ENCODE measurements around the gene CDH13.
A peak's percentile ranks its signal among the peaks of the same experiment; 100 is the strongest.
"Not testable (repeated sequence)": the region's sequence is repeated elsewhere in the genome, so short reads cannot be mapped to it uniquely, and the experiment has no call there.

CDH13 gene

DNA sequence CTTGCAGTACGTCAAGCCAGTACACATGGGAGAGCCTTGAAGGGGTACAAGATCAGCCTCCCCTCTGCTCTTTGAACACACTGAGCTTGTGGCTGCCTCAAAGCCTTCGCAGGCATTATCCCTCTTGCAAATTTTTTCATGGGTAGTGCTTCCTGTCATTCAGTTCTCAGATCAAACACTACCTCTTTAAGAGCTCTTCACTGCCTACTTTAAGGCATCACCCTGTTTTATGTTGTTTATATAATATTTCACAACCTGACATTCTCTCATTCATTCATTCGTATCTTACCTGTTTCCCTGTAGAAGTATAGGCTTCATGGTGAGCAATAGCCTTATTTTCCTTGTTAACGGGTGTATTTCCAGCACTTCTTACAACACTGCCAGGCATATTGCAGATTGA lies 269.1 kb downstream of the CDH13 start:
- DNase-seq, result no peak

DNA sequence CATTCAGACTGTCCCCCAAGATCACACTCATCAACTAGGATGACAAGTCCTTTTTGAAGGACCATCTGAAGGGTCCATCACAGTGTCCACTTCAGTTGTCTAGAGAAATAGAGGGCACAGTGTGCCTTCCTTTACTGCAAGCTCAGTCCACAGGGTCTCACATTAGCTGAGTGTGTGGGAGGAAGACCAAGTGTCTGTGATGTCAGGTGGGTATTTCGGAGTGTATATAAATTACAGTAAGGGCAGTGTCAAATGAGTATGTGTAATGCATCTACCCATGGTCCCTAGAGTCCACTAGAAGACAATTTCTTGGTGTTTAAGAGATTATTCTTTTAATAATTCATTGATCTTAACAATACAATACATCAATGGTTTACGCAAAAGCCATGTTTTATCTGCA lies 272.2 kb downstream of the CDH13 start:
- no peak for DNase-seq

DNA sequence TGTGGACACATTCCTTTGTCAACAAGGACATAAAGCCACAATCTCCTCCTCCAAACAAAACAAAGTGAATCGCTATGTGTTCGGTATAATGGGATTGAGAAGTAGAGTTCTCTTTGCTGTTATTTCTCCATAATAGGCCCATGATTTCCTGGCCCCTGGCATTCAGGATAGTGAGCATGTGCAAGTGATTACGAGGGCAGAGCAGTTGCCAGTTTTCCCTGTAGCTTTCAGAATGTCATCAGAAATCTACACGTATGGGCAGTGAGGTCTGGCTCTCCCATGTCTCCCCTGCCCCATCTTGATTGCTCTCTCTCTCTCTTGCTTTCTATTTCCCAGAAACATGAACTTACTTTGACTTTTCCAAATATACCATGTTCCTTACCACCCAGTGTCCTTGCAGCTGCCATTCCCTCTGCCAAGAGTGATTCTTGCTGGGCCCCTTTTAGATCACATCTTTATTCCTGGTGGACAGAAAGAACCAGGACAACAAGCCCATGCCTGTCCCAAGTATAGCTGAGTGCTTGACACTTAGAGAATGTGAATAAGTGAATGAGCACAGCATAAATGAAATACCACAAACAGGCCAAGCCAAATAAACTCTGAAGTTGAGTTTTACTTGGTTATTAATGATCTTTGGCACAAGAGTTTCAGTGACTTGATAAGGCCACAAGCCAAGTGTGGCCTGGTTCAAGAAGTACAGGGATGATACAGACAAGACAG lies 273.1 kb downstream of the CDH13 start:
- DNase-seq, result no peak

DNA sequence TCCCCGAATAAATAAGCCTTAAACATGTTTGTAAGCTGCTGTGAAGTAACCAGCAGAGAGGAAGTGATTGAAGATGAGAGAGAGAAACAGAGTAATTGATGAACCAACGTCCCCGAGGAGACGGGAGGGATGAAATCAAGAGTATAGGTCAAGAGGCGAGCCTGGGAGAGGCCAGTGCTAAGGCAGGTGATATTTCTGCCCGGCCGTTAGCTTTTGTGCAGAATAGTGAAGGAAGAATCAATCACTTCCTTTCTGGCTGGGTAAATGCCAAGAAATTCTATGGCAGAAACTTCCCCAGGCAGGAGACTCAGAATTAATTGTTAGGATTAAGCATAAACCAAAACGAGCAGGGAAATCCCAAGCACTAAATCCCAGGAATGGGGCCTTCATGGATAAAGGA lies 273.8 kb downstream of the CDH13 start:
- no peak for DNase-seq

DNA sequence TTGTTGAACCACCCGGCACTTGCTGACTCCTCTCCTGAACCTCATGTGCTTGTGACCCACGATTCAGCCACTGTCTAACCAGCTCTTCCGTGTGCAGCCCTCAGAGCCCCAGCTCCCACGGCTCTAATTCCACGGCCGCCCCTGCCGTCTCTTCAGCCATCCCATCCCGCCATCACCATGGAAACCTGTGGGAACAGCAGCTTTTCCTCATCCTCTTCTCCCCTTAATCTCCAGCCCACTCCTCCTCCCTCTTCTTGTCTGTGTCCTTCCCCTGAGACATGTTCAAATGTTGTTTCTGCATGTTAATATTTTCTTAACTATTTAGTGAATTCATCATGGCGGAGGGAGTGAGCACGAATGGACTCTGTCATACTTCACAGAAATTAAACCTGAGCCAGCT lies 285.2 kb downstream of the CDH13 start:
- DNase-seq, result no peak

DNA sequence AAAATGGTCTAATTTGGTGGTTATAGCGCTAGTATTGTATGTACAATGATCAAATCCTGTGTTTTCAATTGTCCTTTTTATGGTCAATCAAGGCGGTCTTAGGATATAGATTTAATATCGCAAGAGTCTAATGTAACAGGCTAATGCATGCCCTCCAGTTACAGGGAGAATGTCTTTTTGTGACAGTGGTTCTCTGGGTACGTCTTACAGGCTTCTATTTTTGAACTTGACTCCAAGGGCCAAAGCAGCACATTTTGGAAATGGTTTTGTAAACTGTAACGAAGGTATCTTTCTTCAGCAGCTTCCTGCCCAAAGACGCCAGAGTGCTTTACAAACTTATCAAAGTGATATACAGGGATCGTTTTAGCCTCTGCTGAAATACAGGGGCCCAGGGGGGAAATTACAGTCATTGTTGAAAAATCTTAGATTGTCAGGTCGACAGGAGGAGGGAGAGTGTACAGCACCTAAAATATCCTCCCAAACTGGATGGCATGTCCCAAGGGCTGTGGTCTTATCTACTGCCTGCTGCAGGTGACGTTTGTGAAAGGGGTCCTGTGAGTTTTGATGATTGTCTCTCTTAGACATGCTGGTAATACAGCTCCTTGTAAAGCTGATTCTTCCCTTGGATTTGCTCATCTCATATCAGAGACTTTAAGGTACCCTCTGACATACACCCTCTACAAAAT lies 288.5 kb downstream of the CDH13 start:
- no peak for DNase-seq

DNA sequence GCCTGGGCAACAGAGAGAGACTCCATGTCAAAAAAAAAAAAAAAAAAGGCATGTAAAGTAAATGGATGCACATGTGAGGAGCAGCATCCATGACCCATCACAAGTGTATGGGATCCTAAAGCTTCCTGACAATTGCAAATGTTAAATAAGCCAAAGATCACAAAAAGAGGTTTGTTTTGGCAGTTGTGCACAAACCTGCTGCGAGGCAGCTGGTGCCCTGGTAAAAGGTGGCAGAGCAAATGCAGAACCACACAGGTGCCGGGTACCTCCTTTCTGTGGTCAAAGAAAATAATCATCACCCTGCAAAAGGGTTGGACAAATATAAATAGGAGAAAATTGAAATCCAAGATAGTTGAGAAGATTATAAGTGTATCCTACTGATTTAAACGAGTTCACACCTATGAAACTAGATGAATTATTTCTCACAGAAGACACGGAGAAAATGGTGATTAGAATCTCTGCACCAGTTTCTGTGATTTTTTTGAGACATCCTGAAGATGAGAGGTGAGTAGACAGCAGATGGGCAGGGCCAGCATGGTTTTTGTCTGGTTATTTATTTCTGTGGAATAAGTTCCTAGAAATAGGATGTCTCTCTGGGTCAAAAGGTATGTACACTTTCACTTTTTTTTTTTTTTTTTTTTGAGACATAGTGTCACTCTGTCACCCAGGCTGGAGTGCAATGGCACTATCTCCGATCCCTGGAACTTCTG lies 291.3 kb downstream of the CDH13 start:
- no peak for DNase-seq

DNA sequence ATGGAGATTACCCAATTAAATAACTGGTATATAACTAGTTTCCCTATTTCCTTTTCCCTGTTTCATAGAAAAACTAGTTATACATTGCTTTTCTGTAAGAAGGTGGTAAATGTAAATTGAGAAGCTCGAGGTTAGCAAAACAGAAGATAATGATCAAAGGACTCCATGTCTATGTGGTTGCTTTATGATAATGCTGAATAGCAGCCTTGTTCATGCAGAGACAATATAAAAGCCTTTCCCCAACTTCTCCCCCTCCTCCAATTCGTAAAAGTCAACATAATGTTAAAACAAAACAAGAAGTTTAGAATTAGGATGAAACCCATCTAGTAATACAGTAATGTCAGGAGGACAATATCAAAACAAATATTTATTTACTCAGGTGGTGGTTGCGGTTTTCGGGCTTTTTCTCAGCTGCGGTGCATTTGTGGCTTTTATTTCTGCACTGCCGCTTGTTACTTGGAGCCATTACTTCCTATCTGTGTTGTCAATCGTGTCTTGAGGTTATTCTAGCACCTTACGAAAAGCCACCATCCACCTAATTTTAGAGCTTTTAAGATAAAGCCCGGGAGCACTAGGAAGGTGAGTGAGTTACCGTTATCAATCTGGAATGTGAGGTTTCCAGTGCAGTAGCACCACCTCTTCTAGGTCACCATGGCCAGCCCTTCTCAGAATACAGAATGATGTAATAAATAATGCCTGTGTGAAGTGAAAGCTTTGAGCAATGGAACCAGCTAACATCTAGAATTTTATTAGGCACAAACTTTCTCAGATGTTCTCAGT lies 297.5 kb downstream of the CDH13 start:
- DNase-seq, result no peak

DNA sequence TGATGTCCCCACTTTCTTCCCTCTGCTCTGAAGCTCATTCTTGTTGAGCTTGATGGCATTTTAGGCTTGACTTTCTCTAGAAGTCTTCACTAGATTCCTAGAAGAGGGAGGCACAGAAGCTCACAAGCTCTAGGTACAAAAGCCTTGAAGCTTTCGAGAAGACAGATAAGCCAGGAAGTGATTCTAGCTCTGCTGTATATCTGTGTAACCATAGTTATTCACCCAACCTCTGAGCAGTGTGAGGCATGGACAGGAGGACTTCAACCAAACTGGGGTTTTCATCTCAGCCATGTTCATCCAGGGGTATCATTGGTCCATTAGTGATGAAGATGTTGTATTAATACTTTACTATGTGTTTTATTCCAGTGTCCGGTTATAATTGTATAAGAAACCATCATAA lies 299.7 kb downstream of the CDH13 start:
- DNase-seq, result no peak

DNA sequence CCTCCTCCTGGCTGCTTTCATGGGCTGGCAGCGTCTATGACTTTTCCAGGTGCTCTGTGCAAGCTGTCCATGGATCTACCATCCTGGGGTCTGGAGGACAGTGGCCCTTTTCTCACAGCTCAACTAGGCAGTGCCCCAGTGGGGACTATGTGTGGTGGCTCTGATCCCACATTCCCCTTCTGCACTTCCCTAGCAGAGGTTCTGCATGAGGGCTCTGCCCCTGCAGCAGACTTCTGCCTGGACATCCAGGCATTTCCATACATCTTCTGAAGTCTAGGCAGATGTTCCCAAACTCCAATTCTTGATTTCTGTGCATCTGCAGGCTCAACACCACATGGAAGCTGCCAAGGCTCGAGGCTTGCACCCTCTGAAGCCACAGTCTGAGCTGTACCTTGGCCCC lies 307.2 kb downstream of the CDH13 start:
- DNase-seq, result not testable (repeated sequence)

DNA sequence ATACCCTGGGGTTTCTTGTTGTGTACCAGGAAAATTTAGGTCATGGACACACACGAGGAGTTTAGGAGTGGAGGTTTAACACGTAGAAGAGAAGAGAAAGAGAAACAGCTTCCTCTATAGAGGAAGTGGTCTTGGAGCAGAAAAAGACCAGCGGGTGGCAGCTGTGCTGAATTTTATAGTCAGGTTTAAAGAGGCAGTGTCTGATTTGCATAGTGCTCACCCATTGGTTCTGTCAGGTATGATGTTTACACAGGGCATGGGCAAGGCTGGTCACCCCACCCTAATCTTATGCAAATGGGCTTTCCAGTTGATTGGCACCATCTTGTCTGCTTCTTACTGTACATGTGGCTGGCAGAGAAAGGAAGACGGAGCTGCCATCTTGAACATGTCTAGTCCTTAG lies 309.0 kb downstream of the CDH13 start:
- no peak for DNase-seq

DNA sequence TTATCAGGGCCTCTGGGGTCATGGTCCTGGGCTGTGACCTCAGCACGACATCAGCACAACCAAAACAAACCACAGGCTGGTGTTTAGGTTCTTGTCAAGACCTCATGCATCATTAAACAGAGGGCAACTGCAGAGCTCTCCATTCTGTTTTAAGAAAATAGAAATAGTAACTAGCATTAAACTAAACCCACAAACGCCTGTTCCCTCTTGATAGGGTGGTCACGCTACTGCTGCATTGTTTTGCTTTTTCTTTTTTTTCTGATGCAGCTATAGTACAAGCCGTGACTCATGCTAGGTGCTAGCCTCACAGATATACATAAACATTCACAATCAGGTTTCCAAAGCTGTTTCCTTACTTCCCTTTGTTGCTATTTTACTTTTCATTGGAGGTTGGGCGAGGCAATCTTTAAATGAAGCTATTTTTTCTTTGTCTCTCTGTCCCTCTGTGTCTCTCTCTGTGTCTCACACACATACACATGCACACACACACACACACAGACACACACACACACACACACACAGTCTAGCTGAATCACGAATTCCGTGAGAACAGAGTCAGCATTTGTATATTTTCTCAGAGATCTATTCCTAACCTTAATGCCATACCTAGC lies 310.3 kb downstream of the CDH13 start:
- DNase-seq, result peak; percentile 15

DNA sequence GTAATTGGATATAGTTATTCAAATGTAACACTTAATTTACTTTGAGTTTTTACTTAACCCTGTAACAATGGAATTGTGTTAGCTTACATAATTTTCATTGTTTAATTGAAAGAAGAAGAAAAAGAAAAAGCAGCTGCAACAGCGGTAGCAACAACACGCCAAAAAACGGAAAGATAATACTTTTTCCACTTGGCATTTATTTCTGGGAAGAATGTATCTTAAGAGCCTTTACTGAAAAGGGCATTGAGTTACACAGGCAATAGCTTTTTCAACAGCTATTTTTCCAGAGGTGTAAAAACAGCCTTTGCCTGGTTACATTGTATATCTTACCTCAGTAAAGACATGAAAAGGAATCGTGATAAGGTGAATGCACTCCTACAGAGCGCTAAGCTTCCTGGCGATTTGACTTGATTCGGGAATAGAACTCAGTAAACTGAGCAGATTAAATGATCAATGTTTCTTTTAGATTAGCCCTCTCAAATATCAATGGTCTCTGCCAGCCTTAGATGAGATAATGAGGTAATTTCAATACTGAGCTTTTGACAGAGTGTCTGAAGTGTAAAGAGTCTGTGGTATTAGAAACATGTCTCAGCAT lies 311.3 kb downstream of the CDH13 start:
- DNase-seq, result no peak

DNA sequence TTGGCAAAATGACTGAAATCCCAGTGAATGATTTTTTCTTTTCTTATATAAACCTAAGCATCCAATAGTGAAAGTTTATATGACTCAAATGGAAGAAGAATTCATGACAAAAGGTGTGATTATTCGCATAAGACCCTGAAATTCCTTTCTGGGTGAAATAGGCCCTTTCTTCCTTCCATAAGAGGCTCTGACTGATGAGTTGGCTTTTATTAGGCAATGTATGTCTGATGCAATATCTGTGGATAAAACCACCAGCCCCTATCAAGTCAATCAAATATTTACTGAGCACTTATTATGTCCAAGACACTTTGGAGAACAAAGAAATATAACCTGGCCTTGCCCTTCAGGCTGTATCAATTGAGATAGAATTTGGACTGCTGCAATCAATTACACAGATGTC lies 316.6 kb downstream of the CDH13 start:
- DNase-seq, result peak; percentile 21

DNA sequence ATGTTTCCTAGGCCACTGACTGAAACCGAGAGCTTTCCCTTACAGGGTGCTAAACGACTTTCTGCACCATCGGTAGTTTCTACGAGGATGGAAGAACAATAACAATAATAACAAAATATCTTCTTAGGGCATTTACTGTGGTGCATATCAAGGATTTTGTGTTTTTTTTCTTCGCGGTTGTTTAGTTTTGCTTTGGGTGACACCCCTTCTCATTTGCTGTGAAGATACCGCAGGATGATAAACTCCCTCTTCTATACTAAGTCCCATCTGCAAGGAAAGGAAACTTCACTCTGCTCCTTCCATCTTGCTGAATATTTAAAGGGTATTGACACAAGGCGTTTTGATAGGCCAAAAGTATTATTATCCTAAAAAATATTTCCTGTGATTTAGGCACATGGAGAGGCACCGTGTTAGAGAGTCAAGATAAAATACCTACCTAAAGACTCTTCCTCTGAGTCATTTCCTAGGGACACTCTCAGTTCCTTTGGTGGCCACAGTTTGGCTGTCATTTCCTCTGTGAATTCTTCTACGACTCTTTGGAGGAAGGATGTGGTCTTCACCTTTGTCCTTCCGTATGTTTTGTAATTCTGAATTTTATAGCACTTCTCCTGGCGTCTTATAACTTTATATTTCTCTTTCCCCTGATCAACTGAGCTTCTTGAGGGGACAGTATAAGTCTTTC lies 318.8 kb downstream of the CDH13 start:
- DNase-seq, result no peak

DNA sequence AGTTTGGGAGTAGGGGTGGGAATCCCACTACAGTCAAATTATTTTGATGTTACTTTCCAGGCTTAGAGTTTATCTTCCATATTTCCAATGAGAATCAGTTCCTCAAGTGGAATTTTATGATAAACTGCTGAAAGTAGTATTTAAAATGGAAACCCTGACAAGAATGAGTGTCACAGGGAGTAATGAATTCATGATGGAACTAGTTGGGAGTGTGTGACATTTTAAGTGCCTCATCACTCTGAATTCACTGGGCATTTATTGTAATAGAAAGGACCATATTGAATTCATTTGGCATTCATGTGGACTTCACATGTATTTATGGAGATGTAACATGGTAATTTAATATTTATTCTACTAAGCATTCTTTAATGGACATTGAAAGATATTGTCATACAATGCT lies 320.9 kb downstream of the CDH13 start:
- no peak for DNase-seq

DNA sequence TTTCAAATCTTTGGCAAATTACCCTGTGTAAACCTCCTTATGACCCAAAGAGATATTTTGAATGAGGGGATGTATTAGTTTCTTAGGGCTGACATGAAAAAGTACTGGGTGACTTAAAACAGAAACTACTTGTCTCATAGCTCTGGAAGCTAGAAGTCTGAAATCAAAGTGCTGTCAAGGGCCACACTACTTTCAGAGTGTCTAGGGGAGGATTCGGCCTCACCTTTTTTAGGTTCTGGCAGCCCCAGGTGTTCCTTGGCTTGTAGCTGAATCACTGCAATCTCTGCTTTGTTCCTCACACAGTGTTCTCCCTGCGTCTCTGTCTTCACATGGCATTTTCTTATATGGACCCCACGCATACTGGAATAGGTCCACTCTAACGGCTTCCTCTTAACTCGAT lies 322.2 kb downstream of the CDH13 start:
- no peak for DNase-seq

DNA sequence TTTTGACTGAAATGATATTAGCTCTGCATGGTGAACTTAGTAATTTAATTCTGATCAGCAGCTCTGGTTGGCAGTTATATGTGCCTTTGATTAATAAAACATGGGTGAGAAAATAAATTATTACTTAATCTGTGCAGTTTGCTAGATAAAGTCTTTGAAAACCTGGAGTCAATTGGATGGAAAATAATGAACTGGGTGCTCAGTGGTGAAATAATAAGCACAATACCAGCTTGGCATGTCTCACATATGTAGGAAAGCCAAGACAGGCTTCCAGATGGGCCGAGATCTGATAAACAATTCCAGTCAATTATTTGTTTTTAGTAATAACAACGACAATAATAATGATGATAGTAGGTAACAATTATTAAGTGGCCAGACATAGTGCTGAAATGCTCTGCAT lies 326.7 kb downstream of the CDH13 start:
- DNase-seq, result no peak

DNA sequence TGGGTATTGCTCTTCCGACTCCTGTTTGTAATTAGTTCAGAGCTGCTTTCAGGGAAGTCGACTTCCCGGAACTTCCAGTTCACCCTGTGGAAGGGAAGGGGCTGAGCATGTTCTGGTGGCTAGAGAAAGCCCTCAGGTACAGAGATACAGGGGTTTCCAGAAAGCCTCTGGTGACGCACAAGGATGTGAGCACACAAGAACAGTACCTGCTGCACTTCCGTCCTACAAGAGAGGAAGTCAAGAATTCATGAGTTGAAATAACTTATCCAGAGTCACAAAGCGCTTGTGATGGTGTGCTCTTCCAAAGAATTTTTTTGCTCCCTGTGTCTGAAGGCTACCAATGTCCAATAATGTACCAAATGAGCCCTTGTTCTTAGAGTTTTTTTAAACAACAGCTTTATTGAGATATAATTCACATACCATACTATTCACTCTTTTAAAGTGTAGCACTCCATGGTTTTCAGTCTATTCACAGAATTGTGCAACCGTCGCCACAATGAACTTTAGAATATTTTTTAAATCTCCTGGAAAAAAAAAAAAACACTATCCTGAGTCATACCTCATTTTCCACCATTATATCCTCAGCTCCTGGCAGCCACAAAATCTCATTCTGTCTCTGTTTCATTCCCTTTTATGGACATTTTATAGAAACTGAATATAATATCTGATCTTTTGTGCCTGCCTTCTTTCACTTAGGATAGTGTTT lies 327.6 kb downstream of the CDH13 start:
- DNase-seq, result peak; percentile 69

DNA sequence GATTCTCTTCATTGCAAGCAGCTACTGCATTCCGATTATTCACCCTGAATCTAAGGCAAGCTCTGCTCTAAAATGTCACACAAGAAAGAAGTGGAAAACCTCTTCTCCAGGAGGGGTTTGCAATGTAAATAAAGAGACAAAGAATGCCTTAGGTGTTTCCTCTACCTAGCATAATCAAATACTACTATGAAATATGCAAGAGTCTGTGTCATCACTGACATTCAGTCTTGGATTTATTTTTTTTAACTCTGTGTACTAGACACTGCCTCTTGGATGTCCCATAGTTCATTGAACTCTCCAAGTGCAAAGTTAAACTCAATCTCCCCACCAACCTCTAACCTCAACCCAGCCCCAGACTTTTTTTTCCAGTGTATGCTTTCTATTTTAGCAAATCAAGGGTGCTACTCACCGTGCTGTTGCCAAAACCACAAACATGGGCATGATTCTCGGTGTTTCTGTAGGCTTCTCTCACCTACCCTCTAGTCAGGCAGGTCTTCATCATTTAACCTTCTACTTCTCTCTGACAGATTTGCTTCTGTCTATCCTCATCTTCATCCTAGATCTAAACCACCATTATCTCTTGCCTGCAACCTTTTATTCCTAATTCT lies 329.1 kb downstream of the CDH13 start:
- DNase-seq, result no peak

DNA sequence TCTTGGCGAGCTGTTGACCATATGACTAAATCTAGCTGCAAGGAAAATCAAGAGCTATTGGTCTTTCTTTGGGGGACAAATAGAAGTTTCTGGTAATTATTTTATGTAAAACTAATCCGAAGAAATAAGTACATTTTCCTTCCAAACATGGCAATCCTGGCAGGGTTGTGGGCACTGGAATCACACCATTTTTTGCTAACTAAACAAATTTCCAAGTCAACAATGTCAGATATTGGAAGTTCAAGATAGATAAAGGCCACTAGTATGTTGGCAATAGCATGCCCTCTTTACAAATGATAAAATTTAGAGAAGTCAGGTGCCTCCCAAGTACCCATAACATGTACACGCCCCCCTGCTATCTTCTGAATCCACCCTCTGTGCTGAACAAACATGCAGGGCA lies 330.4 kb downstream of the CDH13 start:
- no peak for DNase-seq
